Stimulated activated CD4-positive, alpha-beta T cell treated with anti-CD3 and anti-CD28 coated beads, Interleukin-12 subunit alpha, Interleukin-12 subunit beta, amount 100 ng/mL, for 48 hours (primary cell): ENCODE data around the gene OMD.
"Not testable (repeated sequence)": the region's sequence is repeated elsewhere in the genome, so short reads cannot be mapped to it uniquely, and the experiment has no call there.

Experiments
- DNase-seq, 3 donors: peaks; one replicate each; pipeline ENCODE4 v3.0.0-alpha.2; 2020; ENCODE audit warnings: low read depth in 2 of 3, low spot score in 1 of 3

OMD gene

DNA sequence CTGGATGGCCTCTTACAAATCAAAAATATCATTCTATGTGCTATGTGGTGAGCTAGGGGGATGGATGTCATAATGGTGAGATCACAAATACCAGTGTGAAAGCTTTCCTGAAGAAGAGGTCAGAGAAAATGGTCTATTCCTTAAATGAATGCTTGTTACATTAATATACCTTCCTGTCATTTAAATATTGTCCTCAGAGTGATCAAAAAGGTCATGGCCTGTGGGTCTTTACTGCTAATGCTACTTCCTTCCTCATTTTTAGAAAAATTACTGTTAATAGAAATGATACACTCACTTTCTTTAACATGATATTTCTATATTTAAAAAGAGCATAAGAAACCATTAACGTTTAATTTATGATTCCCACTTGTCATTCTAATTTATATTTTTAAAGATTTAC, 9.7 kb downstream of the OMD start:
- no peak for DNase-seq

- not testable (repeated sequence) for DNase-seq
These were observed 13.1 kb downstream of the OMD start for GRCh38 chr9:92411157-92411556.

GRCh38 chr9:92408747-92409478, 15.4 kb downstream of the OMD start:
- no peak for DNase-seq

DNA sequence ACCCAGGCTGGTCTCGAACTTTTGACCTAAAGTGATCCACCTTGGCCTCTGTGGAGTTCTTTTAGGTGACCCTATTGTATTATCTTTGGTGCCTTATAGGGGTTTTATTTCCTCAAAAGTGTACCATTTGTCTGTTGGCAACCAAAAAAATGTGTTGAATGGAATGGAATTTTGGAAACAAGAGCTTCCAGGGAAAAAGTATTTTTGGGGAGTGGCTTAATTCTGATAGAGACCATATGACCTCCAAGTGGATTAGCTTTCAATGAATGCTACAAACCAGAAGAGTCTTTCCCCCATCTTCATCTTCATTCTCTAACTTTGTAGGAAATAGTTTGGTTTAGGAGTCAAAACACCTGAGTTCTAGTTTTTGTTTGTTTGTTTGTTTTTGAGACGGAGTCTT, 16.5 kb downstream of the OMD start:
- no peak for DNase-seq

- peak in 1 of 3 donors; percentile 1 for DNase-seq
These were observed 17.8 kb downstream of the OMD start for GRCh38 chr9:92406477-92406876.

DNA sequence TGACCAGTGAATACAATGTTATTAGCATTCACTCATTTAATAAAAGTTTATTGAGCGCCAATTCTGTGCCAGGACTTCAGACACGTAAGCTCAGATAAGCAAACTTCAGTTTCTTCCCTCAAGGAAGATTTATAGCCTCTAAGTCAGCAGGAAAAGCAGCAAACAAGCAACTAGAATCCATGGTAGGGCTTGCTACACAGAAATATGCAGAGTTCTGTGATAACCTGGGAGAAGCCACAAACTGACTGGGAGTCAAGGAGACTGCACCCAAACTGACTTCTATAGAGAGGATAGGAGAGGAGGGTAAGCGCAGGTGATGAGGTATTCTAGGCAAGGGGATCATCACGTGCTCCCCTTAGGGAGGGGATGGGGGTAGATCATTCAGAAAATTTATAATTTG, 18.5 kb downstream of the OMD start:
- DNase-seq: no peak

GRCh38 chr9:92404042-92404836, 20.0 kb downstream of the OMD start, which contains the start of gene OGN:
TSS of gene OGN (minus strand) at chr9:92404578. CDS start at chr9:92403407, 1,171 bp downstream.
- DNase-seq: no peak

DNA sequence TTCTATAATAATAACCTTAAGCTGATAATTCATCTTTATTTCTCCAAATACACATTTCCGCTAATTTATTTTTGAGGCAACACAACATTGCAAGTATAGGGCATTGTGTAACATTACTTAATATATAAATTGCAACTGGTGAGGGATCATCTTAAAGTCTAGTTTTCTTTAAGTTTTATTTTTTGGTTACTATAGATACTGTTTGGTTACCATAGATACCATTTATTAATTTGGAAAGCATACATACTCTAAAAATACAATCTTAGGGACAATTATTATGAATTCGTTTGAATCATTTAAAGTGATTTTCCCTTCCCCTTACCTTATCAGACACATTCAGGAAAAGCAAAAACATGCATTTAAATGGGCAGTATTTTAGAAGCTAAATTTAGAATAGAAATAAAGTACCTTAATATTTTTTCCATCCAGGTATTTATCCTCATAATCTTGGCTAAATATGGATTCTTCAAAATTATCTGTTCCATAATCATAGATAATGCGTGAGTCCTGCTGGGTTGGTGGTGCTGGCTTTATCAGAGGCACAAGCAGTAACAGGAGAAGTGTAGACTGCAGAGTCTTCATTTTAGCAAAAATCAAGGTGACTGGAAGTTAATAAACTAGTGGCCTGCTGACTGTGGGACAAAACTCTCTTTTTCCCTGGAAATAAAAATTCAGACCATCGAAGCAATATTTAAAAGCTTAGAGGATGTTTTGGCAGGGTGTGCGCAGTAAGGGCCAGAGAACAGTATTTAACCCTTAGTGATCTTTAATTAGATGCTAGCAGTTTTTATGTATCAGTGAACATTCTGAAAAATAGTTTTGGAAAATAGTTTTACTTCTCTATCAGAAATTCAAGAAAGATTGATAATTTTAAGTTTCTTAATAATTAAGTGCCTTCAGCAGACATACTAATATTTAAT, 21.2 kb downstream of the OMD start:
- DNase-seq: no peak

- DNase-seq: no peak
These were observed 21.9 kb downstream of the OMD start for GRCh38 chr9:92402360-92402759.

DNA sequence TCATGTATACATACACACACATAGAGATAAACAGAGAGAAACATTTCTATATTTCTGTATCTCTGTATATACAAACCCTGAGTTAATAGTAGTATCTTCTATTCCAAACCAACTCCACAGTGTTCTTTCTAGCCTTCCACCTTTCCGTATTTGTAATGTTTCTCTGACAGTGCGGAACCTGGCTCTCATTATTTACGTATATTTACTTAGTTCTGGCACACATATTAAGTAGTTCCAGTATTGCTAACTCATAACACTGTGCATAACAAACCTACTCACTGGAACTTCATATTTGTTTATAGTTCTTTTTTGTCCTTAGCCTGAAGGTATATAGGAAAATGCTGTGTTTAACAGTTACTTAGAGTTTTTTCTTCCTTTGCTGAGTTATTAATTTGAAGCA, 26.4 kb downstream of the OMD start:
- no peak for DNase-seq

- no peak for DNase-seq
These were observed 28.7 kb downstream of the OMD start for GRCh38 chr9:92395617-92396016.

- no peak for DNase-seq
These were observed 30.6 kb downstream of the OMD start for GRCh38 chr9:92393686-92394085.

DNA sequence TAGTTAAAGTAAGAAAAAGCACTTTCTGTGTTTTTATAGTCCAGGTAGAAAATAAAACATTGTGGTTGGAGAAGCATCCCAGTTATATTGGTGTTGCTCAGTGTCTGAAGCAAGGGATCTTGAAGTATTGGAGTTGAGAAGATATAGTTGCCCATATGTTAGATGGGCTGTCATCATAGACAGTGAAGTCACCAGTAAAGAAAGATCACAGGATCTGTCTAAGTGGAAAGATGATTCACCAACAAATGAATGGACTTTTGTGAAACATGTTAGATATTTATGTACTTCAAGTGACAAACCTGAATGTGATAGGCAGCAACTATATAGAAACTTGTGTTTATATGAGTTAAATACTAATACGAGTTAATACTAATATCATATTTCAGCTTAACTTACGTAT, 31.6 kb downstream of the OMD start:
- DNase-seq: no peak

DNA sequence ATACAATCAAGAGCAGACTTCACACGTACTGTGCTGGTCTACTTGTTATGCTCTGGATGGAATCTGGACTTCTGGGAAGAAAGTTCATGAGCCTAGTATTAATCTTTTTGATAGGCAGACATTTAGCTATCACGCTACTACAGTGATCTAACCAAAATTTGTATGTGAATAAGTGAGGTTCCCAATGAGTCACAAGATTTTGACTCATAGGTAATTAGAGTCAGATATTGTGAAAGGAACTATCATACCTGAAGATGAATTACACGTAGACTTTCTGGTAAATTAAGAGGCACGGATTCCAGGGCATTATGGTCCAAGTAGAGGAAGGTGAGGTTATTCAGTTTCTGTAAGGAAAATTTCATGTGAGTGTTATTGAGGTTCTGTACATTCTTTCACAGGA, 38.3 kb downstream of the OMD start:
- no peak for DNase-seq

- DNase-seq: no peak
These were observed 38.8 kb downstream of the OMD start for GRCh38 chr9:92385477-92385876.

DNA sequence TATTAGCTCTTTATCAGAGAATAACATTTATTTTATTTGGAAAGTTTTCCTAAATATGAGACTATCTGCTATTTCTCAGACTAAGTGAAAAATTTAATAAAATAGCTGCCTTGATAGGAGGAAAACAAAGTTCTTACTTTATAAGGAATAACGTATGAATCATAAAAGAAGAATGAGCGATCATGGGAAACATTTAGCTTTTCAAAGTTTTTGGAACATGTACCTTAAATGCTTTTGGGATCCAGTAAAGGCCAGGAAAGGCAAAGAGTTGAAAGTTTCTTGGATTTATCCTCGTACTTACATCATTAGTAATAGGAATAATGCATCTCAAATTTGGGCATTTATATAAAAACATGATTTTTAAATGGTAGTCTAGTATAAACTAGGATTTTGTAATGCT, 39.3 kb downstream of the OMD start:
- DNase-seq: no peak

DNA sequence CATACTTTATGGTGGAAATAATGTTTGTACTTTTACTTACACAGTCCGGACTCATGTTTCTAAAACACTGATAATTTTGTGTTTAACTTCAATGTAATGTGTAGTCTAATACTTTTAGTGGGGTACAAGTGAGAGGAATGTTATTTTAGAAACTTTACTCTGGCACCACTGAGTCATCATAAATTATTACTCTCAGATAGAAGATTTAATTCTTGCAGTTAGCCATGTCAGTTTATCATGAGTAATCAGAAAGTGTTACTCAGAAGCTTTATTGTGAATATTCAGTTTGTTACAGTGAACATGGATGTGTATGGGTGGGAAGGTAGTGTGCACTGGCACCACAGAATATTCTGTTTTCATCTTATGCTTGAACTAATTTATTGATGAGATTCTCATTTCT, 39.9 kb downstream of the OMD start:
- DNase-seq: no peak

DNA sequence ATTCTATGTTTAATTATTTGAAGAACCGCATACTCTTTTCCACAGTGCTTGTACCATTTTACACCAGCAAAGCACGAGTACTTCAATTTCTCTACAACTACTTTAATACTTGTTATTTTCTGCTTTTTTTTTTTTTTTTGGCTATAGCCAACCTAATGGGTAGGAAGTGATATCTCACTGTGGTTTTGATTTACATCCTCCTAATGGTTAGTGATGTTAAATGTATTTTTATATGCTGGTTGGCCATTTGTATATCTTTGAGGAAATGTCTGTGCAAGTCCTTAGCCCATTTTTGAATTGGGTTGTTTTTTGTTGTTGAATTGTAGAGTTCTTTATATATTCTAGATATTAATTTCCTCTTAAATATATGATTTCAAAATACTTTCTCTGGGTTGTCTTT, 42.5 kb downstream of the OMD start:
- no peak for DNase-seq

DNA sequence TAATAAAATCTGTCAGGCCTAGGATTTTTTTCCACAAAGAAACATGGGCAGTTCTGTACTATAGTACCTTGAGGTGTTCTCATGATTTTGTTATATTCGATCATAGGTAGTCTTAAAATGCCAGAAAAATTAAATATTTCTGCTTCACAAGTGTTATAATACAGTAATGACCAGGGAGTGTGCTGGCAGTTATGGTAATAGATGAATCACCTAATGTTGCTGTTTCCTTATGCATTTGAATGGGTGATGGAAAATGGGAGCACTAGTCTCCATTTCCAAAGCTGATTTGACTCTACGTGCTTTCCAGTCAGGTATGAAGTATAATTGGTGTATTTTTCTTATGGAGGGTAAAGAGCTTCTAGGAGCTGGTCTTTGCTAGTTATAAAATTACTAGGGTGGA, 43.7 kb downstream of the OMD start:
- no peak for DNase-seq

DNA sequence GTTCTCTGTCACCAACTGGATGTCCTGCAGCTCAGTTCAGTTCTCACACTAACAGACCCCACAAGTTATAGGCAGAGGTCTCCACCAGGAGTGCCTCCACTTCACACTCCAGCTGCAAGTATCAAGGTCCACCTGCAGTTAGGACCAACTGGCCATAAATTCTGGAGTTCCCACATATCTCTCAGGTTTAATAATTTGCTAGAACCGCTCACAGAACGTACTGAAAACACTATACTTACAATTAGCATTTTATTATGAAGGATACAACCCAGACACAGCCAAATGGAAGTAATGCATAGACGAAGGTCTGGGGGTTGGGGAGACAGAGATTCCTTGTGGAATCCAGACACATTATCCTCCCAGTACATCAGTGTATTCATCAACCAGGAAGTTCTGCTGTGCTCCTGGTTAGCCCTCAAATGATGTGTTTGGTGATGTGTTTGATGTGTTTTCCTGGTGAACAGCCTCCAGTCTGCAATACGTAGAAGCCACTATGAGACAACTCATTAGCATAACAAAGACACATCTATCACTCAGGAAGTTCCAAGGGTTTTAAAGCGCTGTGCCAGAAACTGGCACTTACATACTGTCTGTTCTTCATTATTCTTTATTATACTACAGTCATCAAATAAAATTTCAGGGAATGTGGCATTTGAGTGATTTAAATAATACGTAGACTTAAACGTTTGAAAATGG, 45.3 kb downstream of the OMD start:
- DNase-seq: no peak

DNA sequence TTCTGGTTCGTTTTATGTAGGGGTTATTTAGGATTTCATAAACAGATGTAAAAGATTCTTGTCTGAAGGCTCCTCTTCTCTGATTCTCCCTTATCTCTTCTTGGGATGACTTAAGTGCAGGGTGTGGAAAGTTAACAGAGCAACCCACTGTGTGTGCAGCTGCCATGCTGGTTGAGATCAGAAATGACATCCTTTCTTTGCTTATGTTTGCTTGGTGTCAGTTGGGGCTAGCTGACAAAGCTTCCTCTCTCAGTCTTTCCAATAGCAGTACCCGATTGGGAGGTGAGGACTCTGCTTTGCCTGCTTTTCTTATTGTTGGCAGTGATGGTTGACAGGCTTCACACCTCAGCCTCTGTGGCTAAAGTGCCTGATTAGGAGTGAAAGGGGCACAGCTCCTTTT, 46.4 kb downstream of the OMD start:
- DNase-seq: no peak
